H1 (cell line): ENCODE data around the gene ZNF566. TPM values are rescaled to one million over a fixed set of nuclear protein-coding genes. Genes with fewer than 3 reads are reported as not detected.

Experiments
- CTCF ChIA-PET: fragments of 300-600 bp; sonication (Branson Sonifier 250); formaldehyde crosslinking; loops from one replicate; lab custom pipeline; 2021; ENCODE audit not compliant: partially characterized antibody; lab: Charles Lee
- POLR2A ChIA-PET: fragments of 300-600 bp; sonication (Branson Sonifier 250); formaldehyde crosslinking; loops from one replicate; lab custom pipeline; 2021; ENCODE audit warnings: inconsistent platforms; ENCODE audit not compliant: partially characterized antibody; lab: Charles Lee
- DNase-seq, 2 experiments: peaks; one replicate each; pipeline versions ENCODE4 v3.0.0 to v3.0.0-alpha.2; 2010 to 2022; ENCODE audit warnings: low spot score in 2 of 2, low read depth in 1 of 2, mixed read lengths in 1 of 2
- FAIRE-seq: peaks from 2 replicates; lab custom pipeline; 2011; peaks lifted over from hg19 to GRCh38; lab: Jason Lieb, UNC
- H2AFZ ChIP-seq: 2 replicates; pipeline ENCODE4 v1.8.1; 2012; ENCODE audit warnings: low read length, inconsistent platforms
- H2AK5ac ChIP-seq: 2 replicates; pipeline ENCODE4 v1.6.1; 2013; ENCODE audit warnings: low read depth, low read length
- H2BK120ac ChIP-seq: replicated peaks from 2 replicates; pipeline ENCODE3; 2013; ENCODE audit warnings: low read depth, low read length, inconsistent platforms
- H2BK12ac ChIP-seq: 2 replicates; pipeline ENCODE4 v1.6.1; 2013; ENCODE audit warnings: low read depth, low read length
- H2BK15ac ChIP-seq: 2 replicates; pipeline ENCODE4 v1.6.1; 2013; ENCODE audit warnings: low read length
- H2BK20ac ChIP-seq: 2 replicates; pipeline ENCODE4 v1.6.1; 2013; ENCODE audit warnings: low read length
- H2BK5ac ChIP-seq: 2 replicates; pipeline ENCODE4 v1.6.1; 2013; ENCODE audit warnings: low read depth, low read length
- H3K14ac ChIP-seq: 2 replicates; pipeline ENCODE4 v1.6.1; 2013; ENCODE audit warnings: inconsistent platforms; ENCODE audit not compliant: insufficient read length
- H3K18ac ChIP-seq: 2 replicates; pipeline ENCODE4 v1.6.1; 2013; ENCODE audit warnings: low read length; ENCODE audit errors: extremely low read depth
- H3K23ac ChIP-seq: 2 replicates; pipeline ENCODE4 v1.6.1; 2013; ENCODE audit warnings: inconsistent platforms; ENCODE audit not compliant: insufficient read length
- H3K23me2 ChIP-seq: 2 replicates; pipeline ENCODE4 v1.6.1; 2013; ENCODE audit warnings: low read depth, low read length
- H3K27ac ChIP-seq: 2 replicates; pipeline ENCODE4 v1.6.1; 2011; ENCODE audit warnings: low read depth, low read length, inconsistent platforms
- H3K27me3 ChIP-seq, 4 experiments: replicated peaks in 1 of 4; 1 replicate in 1 of 4; 2 replicates in 3 of 4; pipeline versions ENCODE4 v1.6.1 to v1.8.1; 2011 to 2013; ENCODE audit warnings: low read length in 3 of 4, mild to moderate bottlenecking in 3 of 4, inconsistent platforms in 2 of 4, mixed read lengths in 2 of 4, moderate library complexity in 1 of 4; ENCODE audit not compliant: control insufficient read depth in 3 of 4, insufficient read depth in 3 of 4; ENCODE audit errors: extremely low read depth in 1 of 4
- H3K36me3 ChIP-seq, 4 experiments: 2 replicates each; pipeline versions ENCODE4 v1.6.1 to v1.8.1; 2011 to 2013; ENCODE audit warnings: mild to moderate bottlenecking in 4 of 4, low read length in 3 of 4, moderate library complexity in 2 of 4, control low read depth in 1 of 4, inconsistent platforms in 1 of 4; ENCODE audit not compliant: insufficient read depth in 4 of 4, control insufficient read depth in 2 of 4
- H3K4ac ChIP-seq: replicated peaks from 2 replicates; pipeline ENCODE3; 2013; ENCODE audit warnings: low read length, low read depth, mixed read lengths, inconsistent platforms; ENCODE audit not compliant: insufficient read length
- H3K4me1 ChIP-seq, 4 experiments: replicated peaks in 1 of 4; 1 replicate in 1 of 4; 2 replicates in 3 of 4; pipeline versions ENCODE4 v1.6.1 to v1.8.1; 2011 to 2013; ENCODE audit warnings: low read length in 3 of 4, inconsistent platforms in 2 of 4, mixed read lengths in 1 of 4; ENCODE audit not compliant: insufficient read depth in 4 of 4, control insufficient read depth in 3 of 4
- H3K4me2 ChIP-seq, 2 experiments: 2 replicates each; pipeline versions ENCODE4 v1.6.1 to v1.8.1; 2011 to 2013; ENCODE audit warnings: low read depth in 2 of 2, low read length in 2 of 2, control low read depth in 1 of 2, inconsistent platforms in 1 of 2, mild to moderate bottlenecking in 1 of 2; ENCODE audit not compliant: insufficient read depth in 1 of 2
- H3K4me3 ChIP-seq, 4 experiments: fragments of 200-600, 300-600 bp in 1 of 4; sonication (generic), shearing (Covaris generic), sonication (Bioruptor Twin) in 1 of 4; 2 replicates each; pipeline versions ENCODE4 v1.5.1 to v1.8.1; 2011 to 2016; ENCODE audit warnings: low read length in 4 of 4, low read depth in 3 of 4, control low read depth in 2 of 4, inconsistent platforms in 2 of 4, mild to moderate bottlenecking in 2 of 4, mixed read lengths in 1 of 4, moderate library complexity in 1 of 4; ENCODE audit not compliant: insufficient read depth in 2 of 4; ENCODE audit errors: extremely low read depth in 1 of 4
- H3K56ac ChIP-seq: replicated peaks from 2 replicates; pipeline ENCODE3; 2013; ENCODE audit warnings: low read depth, mild to moderate bottlenecking, mixed read lengths, low read length, inconsistent platforms; ENCODE audit not compliant: insufficient read length
- H3K79me1 ChIP-seq: 2 replicates; pipeline ENCODE4 v1.6.1; 2013; ENCODE audit warnings: low read depth, low read length, control low read depth
- H3K79me2 ChIP-seq, 2 experiments: 2 replicates each; pipeline versions ENCODE4 v1.6.1 to v1.8.1; 2012 to 2013; ENCODE audit warnings: low read length in 2 of 2, mild to moderate bottlenecking in 2 of 2, inconsistent platforms in 1 of 2; ENCODE audit not compliant: insufficient read depth in 2 of 2, control insufficient read depth in 1 of 2
- H3K9ac ChIP-seq, 4 experiments: replicated peaks in 1 of 4; 1 replicate in 1 of 4; 2 replicates in 3 of 4; pipeline versions ENCODE4 v1.6.1 to v1.8.1; 2011 to 2013; ENCODE audit warnings: low read depth in 3 of 4, low read length in 3 of 4, control low read depth in 2 of 4, mild to moderate bottlenecking in 2 of 4, moderate library complexity in 2 of 4, inconsistent platforms in 1 of 4; ENCODE audit errors: extremely low read depth in 1 of 4
- H3K9me3 ChIP-seq, 2 experiments: 2 replicates each; pipeline versions ENCODE4 v1.6.1 to v1.8.1; 2012 to 2013; ENCODE audit warnings: mild to moderate bottlenecking in 2 of 2, moderate library complexity in 2 of 2, control low read depth in 1 of 2, inconsistent platforms in 1 of 2, low read depth in 1 of 2, low read length in 1 of 2, mixed read lengths in 1 of 2; ENCODE audit not compliant: insufficient read depth in 2 of 2
- H4K20me1 ChIP-seq, 2 experiments: replicated peaks in 1 of 2; 2 replicates each; pipeline versions ENCODE3 to v1.8.1; 2011 to 2013; ENCODE audit warnings: inconsistent platforms in 2 of 2, low read length in 2 of 2, mild to moderate bottlenecking in 1 of 2; ENCODE audit not compliant: insufficient read depth in 2 of 2, control insufficient read depth in 1 of 2
- H4K5ac ChIP-seq: 2 replicates; pipeline ENCODE4 v1.6.1; 2013; ENCODE audit warnings: low read length, low read depth, mixed read lengths, inconsistent platforms; ENCODE audit not compliant: insufficient read length
- H4K8ac ChIP-seq: 2 replicates; pipeline ENCODE4 v1.8.0; 2013; ENCODE audit warnings: mild to moderate bottlenecking, moderate library complexity, low read length, inconsistent platforms; ENCODE audit not compliant: insufficient read depth; ENCODE audit errors: extremely low read depth
- H4K91ac ChIP-seq: replicated peaks from 2 replicates; pipeline ENCODE3; 2013; ENCODE audit warnings: low read length, mixed read lengths, inconsistent platforms; ENCODE audit not compliant: insufficient read length
- CEBPB ChIP-seq: IDR thresholded peaks from 2 replicates; pipeline ENCODE4 v1.6.1; 2012; ENCODE audit warnings: low read depth, low read length
- E2F6 ChIP-seq: IDR thresholded peaks from 2 replicates; pipeline ENCODE4 v1.6.1; 2012; ENCODE audit warnings: inconsistent platforms
- GABPA ChIP-seq: IDR thresholded peaks from 2 replicates; pipeline ENCODE4 v1.6.1; 2011; ENCODE audit warnings: mild to moderate bottlenecking, low read length, moderate library complexity, borderline replicate concordance; ENCODE audit not compliant: insufficient read depth
- GTF2F1 ChIP-seq: IDR thresholded peaks from 2 replicates; pipeline ENCODE4 v1.6.1; 2012; ENCODE audit warnings: low read depth, low read length, improper control_type of control experiment, borderline replicate concordance
- KDM4A ChIP-seq: IDR thresholded peaks from one replicate; pipeline ENCODE4 v1.7.1; 2012; ENCODE audit warnings: low read depth, mild to moderate bottlenecking, moderate library complexity, low read length, inconsistent platforms; ENCODE audit not compliant: severe bottlenecking
- SIX5 ChIP-seq: IDR thresholded peaks from 2 replicates; pipeline ENCODE4 v1.6.1; 2011; ENCODE audit warnings: mild to moderate bottlenecking, low read depth, low read length
- WGBS, 2 experiments: shearing (Covaris generic) in 1 of 2; methylation state at CpG; one replicate each; pipeline versions ENCODE4 v1.1.6 to v1.1.7; 2013 to 2015; ENCODE audit warnings: low lambda C conversion rate in 2 of 2, mixed read lengths in 2 of 2, inconsistent platforms in 1 of 2, low coverage in 1 of 2, missing lambda C conversion rate in 1 of 2; ENCODE audit not compliant: insufficient replicate concordance in 2 of 2, insufficient coverage in 1 of 2, insufficient read length in 1 of 2; ENCODE audit errors: extremely low coverage in 1 of 2, missing lambda C conversion rate in 1 of 2; 5-methylcytosine and 5-hydroxymethylcytosine counted together
- polyA plus RNA-seq, 7 experiments: library from polyadenylated mRNA; depleted of rRNA in 3 of 7; stranded (reverse) in 5 of 7; unstranded in 2 of 7; fragments of >200 nt in 5 of 7; fragments of 200-250 nt in 2 of 7; gene quantifications; 1 replicate in 5 of 7; 2 replicates in 1 of 7; 4 replicates in 1 of 7; pipeline versions ENCODE4 v1.2.1 to v1.2.3, GENCODE V29; 2011 to 2013; ENCODE audit warnings: missing spikeins in 2 of 7, mixed read lengths in 2 of 7
- total RNA-seq: library from RNA; stranded (reverse); fragmentation: NEBNext Ultra II Directional; extraction: Animal tissue kit (Norgen Biotek cat#: 25700); gene quantifications from 2 replicates; pipeline ENCODE4 v1.2.1, GENCODE V29; 2021
- TF ChIP-seq, protein P1 (sequence below): IDR thresholded peaks from 2 replicates; pipeline ENCODE4 v1.6.1; 2011; ENCODE audit warnings: low read depth, mild to moderate bottlenecking, low read length; ENCODE audit not compliant: insufficient read depth

Gene ZNF566
- total and polyA plus RNA-seq, 2 of the 8 experiments (the other 6 are each of a cell fraction or from before 2014, with no cell fraction given) = 6.9 to 16.6 TPM

GRCh38 chr19:36488118-36488845, 1.1 kb downstream of the ZNF566 start:
- H3K23ac ChIP-seq = no peak overlapping the region
- peak overlapping the region; percentile 63 for H4K5ac ChIP-seq
- H3K9me3 ChIP-seq = peaks cover 8 to 13% of the 10 kb centered on the region in 2 experiments; a peak in 3 of 4 replicates
- no peak overlapping the region for H2BK15ac ChIP-seq
- H3K4me2 ChIP-seq = peak overlapping the region; percentile 85 to 96
- H3K4me1 ChIP-seq = no peaks in the 10 kb centered on the region; a peak in 1 of 7 replicates
- H3K4me3 ChIP-seq = peak overlapping the region; percentile 84 to 98 (median 94)
- no peak overlapping the region for H3K14ac ChIP-seq
- H3K36me3 ChIP-seq = no peaks in the 10 kb centered on the region
- POLR2A ChIA-PET = interaction anchor here (0.7 to 4.1 kb wide), 33 partner anchors 8 to 1018 kb away, joined by 3 to 72 read pairs (median 6); partner anchors contain the start of genes ZFP14, ZFP82, ZNF146 and ZNF260
- peak overlapping the region; percentile 99; the same call in 1 of the 2 replicates for H2AFZ ChIP-seq
- H3K79me2 ChIP-seq = peaks cover 0 to 24% of the 10 kb centered on the region in 2 experiments; a peak in 2 of 4 replicates
- no peak overlapping the region for H4K8ac ChIP-seq
- no peak overlapping the region for H2BK20ac ChIP-seq
- peaks cover 0 to 2% of the 10 kb centered on the region in 2 experiments for H4K20me1 ChIP-seq
- peaks cover 8% of the 10 kb centered on the region for H3K23me2 ChIP-seq
- 63% methylated on average over 9 of the region's 9 CpGs; no CpG with 5 or more reads in 1 of the 2 experiments for WGBS, 2 experiments
- FAIRE-seq (no peak), DNase-seq (no peak)
- H4K91ac ChIP-seq = no peak overlapping the region
- CTCF ChIA-PET = interaction anchor here (0.9 to 1.9 kb wide), 4 partner anchors 11 to 69 kb away, joined by 3 to 6 read pairs (median 4); no protein-coding TSS in a partner anchor
- no peaks in the 10 kb centered on the region for H3K27me3 ChIP-seq
- peak overlapping the region; percentile 84; the same call in 1 of the 2 replicates for H2BK12ac ChIP-seq
- TF ChIP-seq, protein P1, sequence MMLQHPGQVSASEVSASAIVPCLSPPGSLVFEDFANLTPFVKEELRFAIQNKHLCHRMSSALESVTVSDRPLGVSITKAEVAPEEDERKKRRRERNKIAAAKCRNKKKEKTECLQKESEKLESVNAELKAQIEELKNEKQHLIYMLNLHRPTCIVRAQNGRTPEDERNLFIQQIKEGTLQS = no peak
- TF ChIP-seq E2F6 = no peak
- TF ChIP-seq SIX5 = no peak
- TF ChIP-seq CEBPB = no peak
- no peak for TF ChIP-seq KDM4A
- no peak for TF ChIP-seq GTF2F1
- no peak for TF ChIP-seq GABPA
- peak overlapping the region in 3 of 4 experiments; percentile 79 to 96 (median 93); a peak in 5 of 7 replicates for H3K9ac ChIP-seq
- no peak overlapping the region for H2BK120ac ChIP-seq
- no peak overlapping the region for H3K56ac ChIP-seq
- peak overlapping the region; percentile 95 for H2BK5ac ChIP-seq
- H3K27ac ChIP-seq = peak overlapping the region; percentile 74; the same call in 1 of the 2 replicates
- H3K79me1 ChIP-seq = peaks cover 2% of the 10 kb centered on the region; the same call in 1 of the 2 replicates
- H3K4ac ChIP-seq = no peak overlapping the region
- no peak overlapping the region for H3K18ac ChIP-seq
- peak overlapping the region; percentile 82; the same call in 1 of the 2 replicates for H2AK5ac ChIP-seq
